HAP-1 (cell line): ENCODE measurements around the gene CD276.
A peak's percentile ranks its signal among the peaks of the same experiment; 100 is the strongest.
"Not testable (repeated sequence)": the region's sequence is repeated elsewhere in the genome, so short reads cannot be mapped to it uniquely, and the experiment has no call there.

ENCODE experiments used
- DNase-seq, 2 experiments: peaks; one replicate each; pipeline ENCODE4 v3.0.0-alpha.2; 2016 to 2020; ENCODE audit warnings: low spot score in 2 of 2
- H3K27me3 ChIP-seq: fragments of 250-450 bp; sonication (Bioruptor Pico); 2 replicates; pipeline ENCODE4 v1.5.1; 2020; ENCODE audit warnings: low read depth, mild to moderate bottlenecking, moderate library complexity
- H3K36me3 ChIP-seq: fragments of 250-450 bp; sonication (Bioruptor Pico); replicated peaks from 2 replicates; pipeline ENCODE4 v1.5.1; 2020; ENCODE audit warnings: mild to moderate bottlenecking
- H3K4me1 ChIP-seq: fragments of 250-450 bp; sonication (Bioruptor Pico); 2 replicates; pipeline ENCODE4 v1.5.1; 2020; ENCODE audit warnings: mild to moderate bottlenecking
- H3K4me3 ChIP-seq: fragments of 250-450 bp; sonication (Bioruptor Pico); 2 replicates; pipeline ENCODE4 v1.5.1; 2020; ENCODE audit warnings: mild to moderate bottlenecking, moderate library complexity
- H3K9me3 ChIP-seq: fragments of 250-450 bp; sonication (Bioruptor Pico); 2 replicates; pipeline ENCODE4 v1.5.1; 2020; ENCODE audit warnings: mild to moderate bottlenecking, moderate library complexity
- in situ Hi-C: fragments of 300-500 bp; cut with MboI; formaldehyde crosslinking; loops from 3 replicates; pipeline ENCODE4 v1.14.3; 2020; ENCODE audit warnings: low sequenced_read_pairs, inconsistent platforms, mixed read lengths

The CD276 gene

GRCh38 chr15:73683777-73684580 is at the start of gene CD276:
CD276 (plus strand) TSS chr15:73684383; CDS start chr15:73699640, 15,257 bp downstream.
- Histone ChIP-seq H3K4me1 (peaks cover 20% of the 10 kb centered on the region), H3K27me3 (no peaks in the 10 kb centered on the region), H3K36me3 (peaks cover 4% of the 10 kb centered on the region; the same call in 1 of the 2 replicates), H3K4me3 (peak within 1 kb of the TSS; percentile 94), H3K9me3 (no peaks in the 10 kb centered on the region)
- in situ Hi-C loops = loop anchor here (25.0 kb wide), 1 partner anchor 122 kb away; no protein-coding TSS in a partner anchor
- peak; percentile 80 to 92 for DNase-seq

DNA sequence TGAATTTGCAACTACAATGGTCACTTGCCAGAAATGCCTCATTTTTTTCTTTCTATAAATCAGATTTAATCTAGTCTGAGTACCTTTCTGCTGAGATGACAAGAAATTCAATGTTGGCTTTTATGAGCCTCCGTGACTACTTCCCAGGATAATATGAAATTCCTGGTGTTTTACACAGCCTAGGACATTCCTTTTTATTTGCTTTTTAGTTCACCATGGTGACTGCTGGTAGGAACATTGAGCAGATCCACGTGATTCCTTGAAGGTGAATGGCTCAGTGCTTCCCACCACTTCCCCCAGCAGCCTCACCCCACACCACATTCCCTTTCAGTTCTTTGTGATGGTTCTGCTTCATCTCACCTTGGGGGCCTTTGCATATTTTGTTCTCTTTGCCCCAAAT is 46.7 kb upstream of the CD276 start:
- Histone ChIP-seq H3K27me3 (peaks cover 31% of the 10 kb centered on the region), H3K4me3 (no peak overlapping the region), H3K4me1 (peaks cover 13% of the 10 kb centered on the region), H3K9me3 (peaks cover 3% of the 10 kb centered on the region), H3K36me3 (no peaks in the 10 kb centered on the region)
- in situ Hi-C loops = loop anchor here (5.0 kb wide), 1 partner anchor 60 kb away; no protein-coding TSS in a partner anchor
- DNase-seq = no peak

DNA sequence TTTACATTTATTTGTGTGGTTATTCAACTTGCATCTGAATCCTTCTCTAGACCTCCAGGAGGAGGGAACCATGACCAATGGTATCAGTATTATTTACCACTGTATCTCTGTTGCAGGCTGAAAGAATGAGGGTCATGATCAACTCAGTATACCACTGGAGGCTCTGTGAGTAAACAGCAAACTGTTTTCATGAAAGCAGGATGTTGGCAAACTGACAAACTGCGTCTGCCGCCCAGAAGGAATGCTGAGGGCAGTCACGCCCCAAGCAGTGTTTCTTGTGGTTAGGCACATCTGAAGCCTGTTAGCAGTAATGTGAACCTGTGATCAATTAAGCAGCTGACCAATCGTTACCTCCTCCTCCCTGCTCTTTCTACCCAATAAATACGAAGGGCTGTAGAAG is 44.7 kb upstream of the CD276 start:
- not testable (repeated sequence) for H3K4me3 ChIP-seq, DNase-seq, H3K36me3 ChIP-seq, H3K9me3 ChIP-seq, H3K4me1 ChIP-seq
- in situ Hi-C loops = loop anchor here (5.0 kb wide), 1 partner anchor 58 kb away; no protein-coding TSS in a partner anchor
- H3K27me3 ChIP-seq = peaks cover 39% of the 10 kb centered on the region

DNA sequence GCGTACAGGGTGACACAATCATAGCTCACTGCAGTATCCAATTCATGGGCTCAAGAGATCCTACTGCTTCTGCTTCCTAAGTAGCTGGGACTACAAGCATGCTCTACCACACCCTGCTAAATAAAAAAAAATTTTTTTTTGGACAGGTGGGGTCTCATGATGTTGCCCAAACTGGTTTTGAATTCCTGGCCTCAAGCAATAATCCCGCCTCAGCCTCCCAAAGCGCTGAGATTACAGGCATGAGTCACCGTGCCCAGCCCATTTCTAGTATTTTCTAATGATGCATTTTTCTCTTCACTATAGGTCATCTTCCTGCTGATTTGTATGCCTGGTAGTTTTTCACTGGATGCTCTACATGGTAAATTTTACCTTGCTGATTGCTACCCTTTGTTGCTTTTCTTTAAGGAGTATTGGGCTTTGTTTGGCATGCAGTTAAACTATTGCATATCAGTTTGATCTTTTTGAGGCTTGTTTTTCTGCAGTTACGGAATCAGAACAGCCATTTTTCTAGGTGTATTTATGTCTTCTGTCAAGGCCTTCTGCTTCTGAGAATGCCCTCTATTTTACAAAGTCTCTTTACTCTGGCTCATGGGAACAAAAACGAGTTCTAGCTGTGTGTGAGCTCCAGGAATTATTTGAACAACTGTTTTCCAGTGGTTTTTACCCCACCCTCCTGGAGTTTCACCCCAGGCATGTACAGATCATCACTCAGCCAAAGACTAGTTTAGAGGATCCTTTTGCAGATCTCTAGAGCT is 36.7 kb upstream of the CD276 start:
- in situ Hi-C loops = no loop called here
- H3K27me3 ChIP-seq = peaks cover 15% of the 10 kb centered on the region
- no peaks in the 10 kb centered on the region for H3K4me1 ChIP-seq
- no peak for DNase-seq
- H3K9me3 ChIP-seq = no peaks in the 10 kb centered on the region
- no peak overlapping the region for H3K4me3 ChIP-seq
- H3K36me3 ChIP-seq = no peaks in the 10 kb centered on the region

DNA sequence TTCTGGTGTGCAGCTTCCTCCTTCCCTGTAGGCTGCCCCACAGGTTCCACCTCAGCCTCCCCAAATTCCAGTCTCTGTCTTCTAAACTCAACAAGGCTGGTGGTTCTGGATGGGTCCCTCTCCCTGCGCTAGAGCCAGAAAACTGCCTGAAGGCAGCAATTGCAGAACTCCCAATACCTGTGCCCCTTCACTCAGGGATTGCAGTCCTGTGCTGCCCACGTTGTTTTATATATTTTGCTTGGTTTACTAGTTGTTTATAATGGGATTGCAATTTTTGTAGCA is 36.2 kb upstream of the CD276 start:
- Histone ChIP-seq H3K36me3 (no peaks in the 10 kb centered on the region), H3K4me3 (no peak overlapping the region), H3K27me3 (peaks cover 13% of the 10 kb centered on the region), H3K4me1 (no peaks in the 10 kb centered on the region), H3K9me3 (no peaks in the 10 kb centered on the region)
- DNase-seq = no peak
- in situ Hi-C loops = no loop called here

GRCh38 chr15:73650416-73651126 is 33.6 kb upstream of the CD276 start:
- in situ Hi-C loops = no loop called here
- H3K4me1 ChIP-seq = no peaks in the 10 kb centered on the region
- DNase-seq = no peak
- peaks cover 6% of the 10 kb centered on the region; the same call in 1 of the 2 replicates for H3K27me3 ChIP-seq
- H3K9me3 ChIP-seq = no peaks in the 10 kb centered on the region
- no peaks in the 10 kb centered on the region for H3K36me3 ChIP-seq
- no peak overlapping the region for H3K4me3 ChIP-seq

GRCh38 chr15:73654659-73655058 is 29.5 kb upstream of the CD276 start:
- in situ Hi-C loops = no loop called here
- Histone ChIP-seq H3K4me1 (no peaks in the 10 kb centered on the region), H3K9me3 (no peaks in the 10 kb centered on the region), H3K4me3 (no peak overlapping the region), H3K36me3 (no peaks in the 10 kb centered on the region), H3K27me3 (peaks cover 16% of the 10 kb centered on the region; the same call in 1 of the 2 replicates)
- no peak for DNase-seq

DNA sequence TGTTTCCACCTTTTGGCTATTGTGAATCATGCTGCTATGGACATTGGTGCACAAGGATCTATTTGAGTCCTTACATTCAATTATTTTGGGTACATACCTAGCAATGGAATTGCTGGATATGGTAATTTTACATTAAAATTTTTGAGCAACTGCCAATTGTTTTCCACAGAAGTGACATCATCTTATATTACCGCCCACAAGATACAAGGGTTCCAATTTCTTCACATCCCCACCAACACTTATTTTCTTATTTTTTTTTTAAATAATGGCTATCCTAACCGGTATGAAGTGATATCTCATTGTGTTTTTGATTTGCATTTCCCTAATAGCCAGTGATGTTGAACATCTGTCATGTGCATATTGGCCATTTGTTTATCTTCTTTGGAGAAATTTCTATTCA is 28.5 kb upstream of the CD276 start:
- no peaks in the 10 kb centered on the region for H3K36me3 ChIP-seq
- H3K27me3 ChIP-seq = peaks cover 22% of the 10 kb centered on the region; the same call in 1 of the 2 replicates
- in situ Hi-C loops = no loop called here
- no peaks in the 10 kb centered on the region for H3K4me1 ChIP-seq
- no peaks in the 10 kb centered on the region for H3K9me3 ChIP-seq
- no peak for DNase-seq
- no peak overlapping the region for H3K4me3 ChIP-seq

GRCh38 chr15:73658645-73659044 is 25.5 kb upstream of the CD276 start:
- no peak overlapping the region for H3K4me3 ChIP-seq
- no peaks in the 10 kb centered on the region for H3K4me1 ChIP-seq
- H3K27me3 ChIP-seq = peaks cover 22% of the 10 kb centered on the region
- no peaks in the 10 kb centered on the region for H3K9me3 ChIP-seq
- H3K36me3 ChIP-seq = no peaks in the 10 kb centered on the region
- in situ Hi-C loops = no loop called here
- DNase-seq = no peak

- DNase-seq = no peak
- in situ Hi-C loops = no loop called here
- H3K27me3 ChIP-seq = peaks cover 22% of the 10 kb centered on the region
- H3K4me1 ChIP-seq = no peaks in the 10 kb centered on the region
- H3K36me3 ChIP-seq = no peaks in the 10 kb centered on the region
- no peaks in the 10 kb centered on the region for H3K9me3 ChIP-seq
- H3K4me3 ChIP-seq = no peak overlapping the region
Measured at GRCh38 chr15:73660455-73660854, 23.7 kb upstream of the CD276 start.

DNA sequence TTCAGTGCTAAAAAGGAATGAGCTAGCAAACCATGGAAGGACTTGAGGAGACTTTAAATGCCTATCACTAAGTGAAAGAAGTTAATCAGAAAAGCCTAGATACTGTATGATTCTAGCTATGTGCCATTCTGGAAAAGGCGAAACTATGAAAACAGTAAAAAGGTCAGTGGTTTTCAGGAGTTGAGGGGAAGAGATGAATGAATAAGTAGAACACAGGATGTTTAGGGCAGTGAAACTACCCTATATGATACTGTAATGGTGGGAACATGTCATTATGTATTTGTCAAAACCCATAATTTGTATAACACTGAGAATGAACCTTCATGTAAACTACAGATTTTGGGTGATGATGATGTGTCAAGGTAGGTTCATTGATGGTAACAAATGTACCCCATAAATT is 9.6 kb upstream of the CD276 start:
- no peak for DNase-seq
- no peaks in the 10 kb centered on the region for H3K4me1 ChIP-seq
- in situ Hi-C loops = no loop called here
- no peak overlapping the region for H3K4me3 ChIP-seq
- no peaks in the 10 kb centered on the region for H3K36me3 ChIP-seq
- peaks cover 38% of the 10 kb centered on the region for H3K27me3 ChIP-seq
- H3K9me3 ChIP-seq = peaks cover 9% of the 10 kb centered on the region; the same call in 1 of the 2 replicates

DNA sequence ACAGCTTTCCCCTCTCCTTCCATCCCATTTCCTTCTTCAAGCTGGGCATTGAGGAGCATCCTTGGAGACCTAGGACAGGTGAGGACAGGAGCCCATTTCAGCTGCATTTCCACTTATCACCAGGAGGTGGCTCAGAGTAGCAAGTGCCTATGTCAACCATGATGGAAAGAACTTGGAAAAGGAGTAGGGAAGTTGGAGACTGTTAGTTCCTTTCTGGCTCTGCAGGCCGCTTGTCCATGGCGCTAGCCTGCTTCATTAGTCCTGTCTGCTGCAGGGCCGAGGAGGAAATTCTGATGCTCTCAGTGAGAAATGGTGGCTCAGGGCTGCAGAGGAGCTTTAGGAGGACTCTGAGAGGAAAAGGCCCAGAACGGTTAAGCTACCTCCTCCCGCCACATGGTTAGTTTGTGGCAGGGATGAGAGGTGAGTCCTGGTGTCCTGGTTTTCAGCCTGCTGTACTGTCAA is 7.0 kb upstream of the CD276 start:
- H3K27me3 ChIP-seq = peaks cover 32% of the 10 kb centered on the region
- no peak overlapping the region for H3K4me3 ChIP-seq
- in situ Hi-C loops = loop anchor here (25.0 kb wide), 1 partner anchor 115 kb away; no protein-coding TSS in a partner anchor
- H3K4me1 ChIP-seq = no peaks in the 10 kb centered on the region
- H3K36me3 ChIP-seq = no peaks in the 10 kb centered on the region
- DNase-seq = peak; percentile 79 to 86
- H3K9me3 ChIP-seq = peaks cover 8% of the 10 kb centered on the region; the same call in 1 of the 2 replicates

- in situ Hi-C loops = loop anchor here (25.0 kb wide), 1 partner anchor 115 kb away; no protein-coding TSS in a partner anchor
- no peaks in the 10 kb centered on the region for H3K4me1 ChIP-seq
- H3K9me3 ChIP-seq = 0 out of 2 replicates have a peak, but pooled peaks cover 3% of the 10 kb centered on the region
Measured at GRCh38 chr15:73677733-73678132, 6.5 kb upstream of the CD276 start.

More at GRCh38 chr15:73677733-73678132, 6.5 kb upstream of the CD276 start:
- peaks cover 26% of the 10 kb centered on the region for H3K27me3 ChIP-seq
- H3K36me3 ChIP-seq = no peaks in the 10 kb centered on the region
- H3K4me3 ChIP-seq = no peak overlapping the region
- DNase-seq = no peak
